Effector memory CD8-positive, alpha-beta T cell (primary cell): ENCODE data around the gene NT5C3A.
"Not testable (repeated sequence)": the region's sequence is repeated elsewhere in the genome, so short reads cannot be mapped to it uniquely, and the experiment has no call there.

Source experiments
- ATAC-seq: fragments of 150-1000 bp; cut with Tn5 transposase; replicated peaks from 2 replicates; pipeline ENCODE4 v1.10.0; 2021; ENCODE audit warnings: mild to moderate bottlenecking, moderate library complexity
- DNase-seq, 3 experiments: peaks; one replicate each; pipeline ENCODE4 v3.0.0; 2021
- H3K27ac Mint-ChIP-seq, 2 donors: one replicate each; pipeline ENCODE4 v1.8.0; 2022; ENCODE audit warnings: mild to moderate bottlenecking in 2 of 2, mixed read lengths in 2 of 2, moderate library complexity in 2 of 2
- H3K27me3 Mint-ChIP-seq, 2 donors: one replicate each; pipeline ENCODE4 v1.8.0; 2022; ENCODE audit warnings: mixed read lengths in 2 of 2
- H3K36me3 Mint-ChIP-seq: one replicate; pipeline ENCODE4 v1.8.0; 2022; ENCODE audit warnings: mild to moderate bottlenecking, moderate library complexity, mixed read lengths; ENCODE audit not compliant: insufficient read depth
- H3K4me1 Mint-ChIP-seq, 2 donors: one replicate each; pipeline ENCODE4 v1.8.0; 2022; ENCODE audit warnings: low read depth in 2 of 2, mixed read lengths in 2 of 2
- H3K4me3 Mint-ChIP-seq, 2 donors: one replicate each; pipeline ENCODE4 v1.8.0; 2022; ENCODE audit warnings: mild to moderate bottlenecking in 2 of 2, mixed read lengths in 2 of 2, moderate library complexity in 2 of 2
- H3K9me3 Mint-ChIP-seq, 2 donors: one replicate each; pipeline ENCODE4 v1.8.0; 2022; ENCODE audit warnings: mixed read lengths in 2 of 2

The NT5C3A gene

DNA sequence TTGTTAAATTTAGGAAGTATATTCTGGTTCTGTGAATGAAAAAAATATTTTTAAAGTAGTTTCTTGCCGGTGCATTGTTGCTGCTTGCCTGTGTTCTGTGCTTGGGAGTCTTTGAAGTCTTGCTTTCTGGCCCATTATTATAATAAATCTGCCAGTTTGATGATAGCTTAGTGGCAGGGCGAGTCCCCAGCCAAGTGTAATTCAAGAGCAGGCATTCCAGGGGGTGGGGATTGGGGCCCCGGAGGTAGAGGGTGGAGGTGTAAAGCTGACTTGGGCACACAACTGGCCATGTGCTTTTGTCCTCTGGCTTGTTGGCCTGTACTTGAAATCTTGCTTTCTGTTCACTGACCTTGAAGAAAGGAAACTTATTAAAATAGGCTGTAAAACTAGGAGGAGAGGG lies 90.6 kb downstream of the NT5C3A start:
- H3K27me3 Mint-ChIP-seq: peaks cover 11 to 12% of the 10 kb centered on the region in 2 donors
- DNase-seq, H3K4me3 Mint-ChIP-seq, H3K9me3 Mint-ChIP-seq, H3K4me1 Mint-ChIP-seq, ATAC-seq, H3K27ac Mint-ChIP-seq, H3K36me3 Mint-ChIP-seq: not testable (repeated sequence)

DNA sequence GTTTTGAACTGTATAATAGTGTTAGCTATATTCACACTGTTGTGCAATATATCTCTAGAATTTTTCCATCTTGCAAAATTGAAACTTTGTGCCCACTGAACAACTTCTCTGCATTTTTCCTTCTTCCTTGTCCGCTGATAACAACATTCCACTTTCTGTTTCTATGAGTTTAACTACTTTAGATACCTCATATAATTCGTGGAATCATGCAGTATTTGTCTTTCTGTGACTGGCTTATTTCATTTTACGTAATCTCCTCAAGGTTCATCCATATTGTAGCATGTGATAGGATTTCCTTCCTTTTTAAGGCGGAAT lies 95.4 kb downstream of the NT5C3A start:
- H3K27ac Mint-ChIP-seq, H3K4me3 Mint-ChIP-seq, H3K4me1 Mint-ChIP-seq, ATAC-seq, DNase-seq, H3K9me3 Mint-ChIP-seq, H3K36me3 Mint-ChIP-seq: not testable (repeated sequence)
- H3K27me3 Mint-ChIP-seq: peaks cover 0 to 21% of the 10 kb centered on the region in 2 donors

DNA sequence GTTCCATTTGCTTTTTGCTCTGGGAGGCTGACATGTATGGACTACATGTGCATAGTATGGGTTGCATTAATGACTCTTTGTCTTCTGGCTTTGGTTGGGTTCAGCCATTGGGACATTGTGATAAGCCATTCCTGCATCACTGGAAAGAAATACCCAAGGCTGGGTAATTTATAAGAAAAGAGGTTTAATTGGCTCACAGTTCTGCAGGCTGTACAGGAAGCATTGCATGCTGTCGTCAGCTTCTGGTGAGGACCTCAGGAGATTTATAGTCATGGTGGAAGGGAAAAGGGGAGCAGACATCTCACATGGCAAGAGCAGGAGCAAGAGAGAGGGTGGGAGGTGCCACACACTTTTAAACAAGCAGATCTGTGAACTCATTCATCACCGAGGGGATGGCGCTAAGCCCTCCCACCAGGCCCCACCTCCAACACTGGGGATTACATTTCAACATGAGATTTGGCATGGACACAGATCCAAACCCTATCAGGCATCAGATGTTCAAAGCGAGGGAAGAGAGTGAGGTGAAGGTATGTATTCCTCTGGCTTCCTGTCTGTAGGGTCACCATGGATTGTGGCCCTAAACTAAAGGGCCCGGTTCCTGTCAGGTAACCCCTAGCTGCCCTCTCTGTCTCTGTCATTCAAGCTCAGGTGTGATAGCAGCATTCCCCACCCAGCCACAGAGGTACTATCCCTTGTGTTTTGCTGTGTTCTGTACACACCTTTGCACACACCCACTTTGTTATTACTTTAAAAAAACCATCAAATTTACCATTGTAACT lies 95.9 kb downstream of the NT5C3A start:
- not testable (repeated sequence) for ATAC-seq, H3K4me1 Mint-ChIP-seq, H3K36me3 Mint-ChIP-seq, H3K27ac Mint-ChIP-seq, DNase-seq, H3K4me3 Mint-ChIP-seq, H3K9me3 Mint-ChIP-seq
- peaks cover 0 to 21% of the 10 kb centered on the region in 2 donors for H3K27me3 Mint-ChIP-seq

DNA sequence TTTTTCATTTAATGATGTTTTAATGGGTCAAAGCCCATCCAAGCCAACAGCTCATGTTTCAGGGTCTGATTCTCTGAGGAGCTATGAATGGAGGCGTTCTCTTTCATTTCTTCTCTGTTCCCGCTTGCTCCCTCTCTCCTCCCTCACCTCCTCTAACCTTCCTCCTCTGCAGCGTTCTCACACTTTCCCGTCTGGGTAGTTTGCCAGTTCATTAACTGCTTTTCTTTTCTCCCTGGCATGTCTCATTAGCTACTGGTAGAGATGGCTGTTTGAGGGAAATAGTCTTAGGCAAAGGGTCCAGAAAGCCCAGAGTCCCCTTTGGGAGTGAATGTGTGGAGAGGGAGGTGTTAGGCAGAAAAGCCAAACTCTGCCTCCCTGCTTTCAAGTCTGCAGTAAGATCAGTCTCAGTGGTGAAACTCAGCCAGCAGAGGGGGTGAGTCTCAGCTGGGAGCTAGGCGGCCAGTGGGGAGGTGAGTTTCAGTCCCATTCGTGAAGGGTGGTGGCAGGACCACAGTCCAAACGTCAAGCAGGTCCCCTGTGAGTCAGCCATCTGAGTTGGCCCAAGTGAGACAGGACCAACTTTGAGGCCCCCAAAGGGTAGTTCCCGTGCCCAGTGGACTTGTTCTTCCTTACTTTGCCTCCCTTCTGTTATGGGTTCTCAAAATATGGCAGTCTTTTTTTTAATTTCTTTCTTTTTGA lies 98.0 kb downstream of the NT5C3A start:
- H3K4me3 Mint-ChIP-seq: peak overlapping the region in 1 of 2 donors; percentile 22
- DNase-seq, H3K9me3 Mint-ChIP-seq, H3K4me1 Mint-ChIP-seq, H3K27ac Mint-ChIP-seq, H3K36me3 Mint-ChIP-seq: not testable (repeated sequence)
- peaks cover 14 to 38% of the 10 kb centered on the region in 2 donors for H3K27me3 Mint-ChIP-seq
- ATAC-seq: peak; percentile 89
